T-helper 1 cell treated with Interleukin-12 subunit alpha and Interleukin-12 subunit beta and Interleukin-4 antibody, amounts not matched to agents 30 μg/mL and 1 μg/mL, for 36 hours (primary cell): ENCODE measurements around the gene SIN3A.
A peak's percentile ranks its signal among the peaks of the same experiment; 100 is the strongest.

Experiments used
- H3K27ac Mint-ChIP-seq: one replicate; pipeline ENCODE4 v1.8.0; 2021; ENCODE audit warnings: mild to moderate bottlenecking, mixed read lengths
- H3K27me3 Mint-ChIP-seq: one replicate; pipeline ENCODE4 v1.8.0; 2021; ENCODE audit warnings: low read depth, mixed read lengths
- H3K36me3 Mint-ChIP-seq: one replicate; pipeline ENCODE4 v1.8.0; 2021; ENCODE audit warnings: low read depth, mixed read lengths
- H3K4me1 Mint-ChIP-seq: one replicate; pipeline ENCODE4 v1.8.0; 2021; ENCODE audit warnings: low read depth, mixed read lengths
- H3K4me3 Mint-ChIP-seq: one replicate; pipeline ENCODE4 v1.8.0; 2021; ENCODE audit warnings: mild to moderate bottlenecking, moderate library complexity, mixed read lengths
- H3K9me3 Mint-ChIP-seq: one replicate; pipeline ENCODE4 v1.8.0; 2021; ENCODE audit warnings: mixed read lengths

Gene SIN3A

GRCh38 chr15:75371901-75372688, 79.4 kb downstream of the SIN3A start:
- H3K27me3 Mint-ChIP-seq, result no peaks in the 10 kb centered on the region
- peaks cover 22% of the 10 kb centered on the region for H3K4me1 Mint-ChIP-seq
- H3K4me3 Mint-ChIP-seq, result no peak overlapping the region
- no peaks in the 10 kb centered on the region for H3K9me3 Mint-ChIP-seq
- H3K27ac Mint-ChIP-seq, result no peak overlapping the region
- H3K36me3 Mint-ChIP-seq, result peaks cover 40% of the 10 kb centered on the region

GRCh38 chr15:75371486-75371885, 80.0 kb downstream of the SIN3A start:
- Mint-ChIP-seq H3K36me3 (peaks cover 38% of the 10 kb centered on the region), H3K27ac (no peak overlapping the region), H3K9me3 (no peaks in the 10 kb centered on the region), H3K4me1 (peaks cover 25% of the 10 kb centered on the region), H3K4me3 (no peak overlapping the region), H3K27me3 (no peaks in the 10 kb centered on the region)

- H3K36me3 Mint-ChIP-seq, result peaks cover 32% of the 10 kb centered on the region
- H3K9me3 Mint-ChIP-seq, result no peaks in the 10 kb centered on the region
- H3K4me3 Mint-ChIP-seq, result peak overlapping the region; percentile 93
- peaks cover 24% of the 10 kb centered on the region for H3K4me1 Mint-ChIP-seq
- no peak overlapping the region for H3K27ac Mint-ChIP-seq
- no peaks in the 10 kb centered on the region for H3K27me3 Mint-ChIP-seq
These were observed 81.5 kb downstream of the SIN3A start for GRCh38 chr15:75369897-75370581.

DNA sequence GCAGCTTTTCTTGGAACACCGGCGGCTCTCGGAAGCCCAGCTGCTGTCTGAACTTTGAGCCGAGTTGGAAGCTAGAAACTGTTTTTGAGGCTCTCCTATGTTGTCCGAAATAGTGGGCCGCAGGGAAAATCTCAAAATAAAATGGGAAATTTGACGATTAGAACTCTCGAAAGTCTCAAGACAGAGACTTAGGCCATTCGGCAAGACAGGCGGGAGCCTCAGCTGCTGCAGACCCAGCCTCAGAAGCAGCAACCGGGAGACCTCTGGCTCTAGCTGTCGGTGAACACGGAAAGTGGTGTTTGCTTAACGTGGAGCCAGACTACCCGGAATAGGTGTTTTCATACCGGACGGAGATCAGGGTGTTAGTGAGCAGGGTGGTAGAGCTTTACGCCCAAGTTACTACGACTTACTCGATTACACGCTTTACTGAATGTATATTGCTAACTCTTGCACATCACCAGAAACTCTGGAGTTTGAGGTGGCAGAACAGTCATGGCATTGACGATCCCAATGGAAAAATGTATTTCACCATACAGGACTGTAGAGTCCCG, 82.7 kb downstream of the SIN3A start:
- Mint-ChIP-seq H3K36me3 (peaks cover 30% of the 10 kb centered on the region), H3K4me1 (peaks cover 24% of the 10 kb centered on the region), H3K9me3 (no peaks in the 10 kb centered on the region), H3K4me3 (peak overlapping the region; percentile 93), H3K27me3 (no peaks in the 10 kb centered on the region), H3K27ac (peak overlapping the region; percentile 91)

DNA sequence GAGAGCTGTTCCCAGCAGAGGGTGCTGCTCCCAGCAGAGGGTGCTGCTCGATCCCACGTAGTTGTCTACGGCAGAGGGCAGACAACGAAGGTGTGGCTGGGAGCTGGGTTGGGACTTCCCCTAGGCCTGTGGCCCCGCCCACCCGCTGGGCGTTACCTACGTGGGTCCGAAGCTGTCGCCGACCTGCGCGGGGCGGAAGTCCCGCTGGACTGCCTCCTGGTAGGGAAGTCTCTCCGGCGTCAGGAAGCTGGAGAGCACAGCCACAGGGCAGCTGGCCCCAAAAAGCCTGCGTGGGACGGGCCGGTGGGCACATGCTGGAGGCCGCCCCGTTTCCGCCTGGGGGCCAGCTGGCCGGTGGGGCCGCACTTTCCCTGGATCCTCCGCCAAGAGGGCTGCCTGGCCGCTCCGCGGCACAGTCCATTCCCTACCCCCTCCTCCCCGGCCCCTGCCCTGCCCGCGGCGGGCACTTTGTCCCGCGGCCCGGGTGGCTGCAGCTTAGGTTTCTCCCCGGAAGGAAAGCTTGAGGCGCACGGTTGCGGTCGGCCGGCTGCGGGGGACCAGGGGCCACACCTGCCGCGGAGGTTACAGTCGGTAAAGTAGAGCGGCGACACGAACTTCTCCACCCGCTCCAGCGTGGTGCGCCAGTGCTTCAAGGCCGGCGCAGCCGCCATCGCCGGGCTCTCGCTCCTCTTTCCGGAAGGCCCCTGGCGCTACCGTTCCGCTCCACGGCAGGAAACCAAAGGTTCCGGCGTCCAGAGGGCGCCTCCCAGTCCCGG, 83.4 kb downstream of the SIN3A start, which contains the start of gene MAN2C1:
Gene MAN2C1 (minus strand): TSS at position 695 of the 776 bp plus-strand sequence. CDS start 24 bp downstream, at position 671.
- Mint-ChIP-seq H3K27ac (peak within 1 kb of the TSS; percentile 91), H3K9me3 (no peaks in the 10 kb centered on the region), H3K4me3 (peak within 1 kb of the TSS; percentile 93), H3K4me1 (peaks cover 24% of the 10 kb centered on the region), H3K36me3 (peaks cover 30% of the 10 kb centered on the region), H3K27me3 (no peaks in the 10 kb centered on the region)

GRCh38 chr15:75367406-75367912, 84.0 kb downstream of the SIN3A start:
- no peaks in the 10 kb centered on the region for H3K9me3 Mint-ChIP-seq

DNA sequence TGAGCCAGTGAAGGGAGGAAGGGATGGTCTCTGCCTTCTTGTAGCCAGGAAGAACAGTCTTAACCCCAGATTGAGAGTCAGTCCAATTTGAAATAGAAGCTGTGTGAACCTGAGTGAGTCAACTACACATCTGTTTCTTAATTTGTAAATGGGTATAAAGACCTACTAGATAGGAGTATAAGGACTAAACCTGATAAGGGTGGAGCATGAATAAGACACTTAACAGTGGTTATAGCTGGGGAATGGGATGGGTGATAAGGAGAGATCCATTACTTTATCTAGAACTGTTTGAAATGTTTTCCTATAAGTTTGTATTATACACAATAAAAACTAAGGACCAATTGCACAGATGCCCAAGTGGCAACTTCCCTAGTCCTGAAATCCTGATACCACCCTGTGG, 84.5 kb downstream of the SIN3A start:
- H3K4me1 Mint-ChIP-seq, result peaks cover 24% of the 10 kb centered on the region
- H3K36me3 Mint-ChIP-seq, result peaks cover 23% of the 10 kb centered on the region
- H3K9me3 Mint-ChIP-seq, result no peaks in the 10 kb centered on the region
- H3K27me3 Mint-ChIP-seq, result no peaks in the 10 kb centered on the region
- peak overlapping the region; percentile 49 for H3K27ac Mint-ChIP-seq
- peak overlapping the region; percentile 5 for H3K4me3 Mint-ChIP-seq

More at GRCh38 chr15:75367406-75367912, 84.0 kb downstream of the SIN3A start:
- Mint-ChIP-seq H3K27ac (peak overlapping the region; percentile 69), H3K4me1 (peaks cover 24% of the 10 kb centered on the region), H3K36me3 (peaks cover 25% of the 10 kb centered on the region), H3K27me3 (no peaks in the 10 kb centered on the region), H3K4me3 (peak overlapping the region; percentile 65)

- Mint-ChIP-seq H3K9me3 (no peaks in the 10 kb centered on the region), H3K36me3 (peaks cover 19% of the 10 kb centered on the region), H3K4me1 (peaks cover 24% of the 10 kb centered on the region), H3K4me3 (no peak overlapping the region), H3K27me3 (no peaks in the 10 kb centered on the region), H3K27ac (no peak overlapping the region)
These were observed 85.3 kb downstream of the SIN3A start for GRCh38 chr15:75366163-75366562.

- Mint-ChIP-seq H3K4me3 (no peak overlapping the region), H3K4me1 (peaks cover 22% of the 10 kb centered on the region), H3K9me3 (no peaks in the 10 kb centered on the region), H3K27ac (no peak overlapping the region), H3K27me3 (no peaks in the 10 kb centered on the region), H3K36me3 (peaks cover 19% of the 10 kb centered on the region)
These were observed 86.6 kb downstream of the SIN3A start for GRCh38 chr15:75364881-75365280.

DNA sequence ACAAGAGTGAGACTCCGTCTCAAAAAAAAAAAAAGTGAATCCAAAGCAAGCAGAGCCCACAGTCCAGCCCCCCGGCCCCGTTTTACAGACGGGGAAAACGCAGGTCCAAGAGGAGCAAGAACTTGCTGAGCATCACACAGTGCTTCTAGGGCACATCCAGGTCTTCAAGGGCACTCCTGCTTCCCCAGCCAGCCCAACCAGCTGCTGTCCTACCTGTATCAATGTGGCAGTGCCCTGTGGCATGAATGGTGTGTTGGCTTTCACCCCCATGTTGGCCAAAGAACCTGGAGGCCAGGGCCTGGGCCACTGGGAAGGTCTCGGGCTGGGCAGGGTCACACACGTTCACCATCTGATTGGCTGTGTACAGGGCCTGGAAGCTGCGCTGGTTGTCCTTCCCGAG, 87.7 kb downstream of the SIN3A start:
- H3K4me3 Mint-ChIP-seq, result no peak overlapping the region
- peaks cover 14% of the 10 kb centered on the region for H3K36me3 Mint-ChIP-seq
- H3K27me3 Mint-ChIP-seq, result no peaks in the 10 kb centered on the region
- H3K27ac Mint-ChIP-seq, result no peak overlapping the region
- peaks cover 11% of the 10 kb centered on the region for H3K4me1 Mint-ChIP-seq
- H3K9me3 Mint-ChIP-seq, result no peaks in the 10 kb centered on the region

GRCh38 chr15:75362642-75363249, 88.7 kb downstream of the SIN3A start:
- Mint-ChIP-seq H3K4me3 (no peak overlapping the region), H3K36me3 (peaks cover 15% of the 10 kb centered on the region), H3K27me3 (no peaks in the 10 kb centered on the region), H3K4me1 (peaks cover 8% of the 10 kb centered on the region), H3K9me3 (no peaks in the 10 kb centered on the region), H3K27ac (no peak overlapping the region)

DNA sequence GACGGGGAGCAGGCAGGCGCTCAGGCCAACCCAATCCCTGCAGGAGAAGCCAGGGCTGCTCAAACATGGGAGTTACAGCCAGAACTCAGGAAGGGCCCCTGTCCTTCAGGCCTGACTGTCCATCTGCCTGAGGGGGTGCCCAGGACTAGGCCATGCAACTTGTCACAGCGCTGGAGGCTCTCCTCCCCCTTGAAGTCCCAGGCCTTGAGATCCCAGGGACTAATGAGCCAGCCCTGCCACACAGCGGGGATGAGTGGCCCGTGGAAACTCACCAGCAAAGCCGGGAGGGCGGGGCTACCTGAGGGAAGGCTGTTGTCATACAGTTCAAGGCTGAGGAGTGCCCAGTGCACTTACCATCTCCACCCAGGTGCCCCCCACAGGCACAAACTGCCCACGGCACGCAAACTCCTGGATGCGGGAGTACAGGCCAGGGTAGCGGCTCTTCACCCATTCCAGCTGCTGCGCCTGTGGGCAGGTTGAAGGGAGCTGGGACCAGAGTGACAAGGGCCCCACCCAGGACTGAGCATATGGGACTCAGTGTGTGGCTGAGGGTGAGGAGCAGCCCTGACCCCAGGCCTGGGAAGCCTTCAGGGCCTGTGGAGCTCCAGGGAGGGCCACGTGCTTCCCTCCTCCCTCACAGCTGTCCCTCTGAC, 89.4 kb downstream of the SIN3A start:
- no peaks in the 10 kb centered on the region for H3K9me3 Mint-ChIP-seq
- H3K4me1 Mint-ChIP-seq, result peaks cover 4% of the 10 kb centered on the region
- H3K27me3 Mint-ChIP-seq, result no peaks in the 10 kb centered on the region
- H3K36me3 Mint-ChIP-seq, result peaks cover 17% of the 10 kb centered on the region
- no peak overlapping the region for H3K27ac Mint-ChIP-seq
- H3K4me3 Mint-ChIP-seq, result no peak overlapping the region

DNA sequence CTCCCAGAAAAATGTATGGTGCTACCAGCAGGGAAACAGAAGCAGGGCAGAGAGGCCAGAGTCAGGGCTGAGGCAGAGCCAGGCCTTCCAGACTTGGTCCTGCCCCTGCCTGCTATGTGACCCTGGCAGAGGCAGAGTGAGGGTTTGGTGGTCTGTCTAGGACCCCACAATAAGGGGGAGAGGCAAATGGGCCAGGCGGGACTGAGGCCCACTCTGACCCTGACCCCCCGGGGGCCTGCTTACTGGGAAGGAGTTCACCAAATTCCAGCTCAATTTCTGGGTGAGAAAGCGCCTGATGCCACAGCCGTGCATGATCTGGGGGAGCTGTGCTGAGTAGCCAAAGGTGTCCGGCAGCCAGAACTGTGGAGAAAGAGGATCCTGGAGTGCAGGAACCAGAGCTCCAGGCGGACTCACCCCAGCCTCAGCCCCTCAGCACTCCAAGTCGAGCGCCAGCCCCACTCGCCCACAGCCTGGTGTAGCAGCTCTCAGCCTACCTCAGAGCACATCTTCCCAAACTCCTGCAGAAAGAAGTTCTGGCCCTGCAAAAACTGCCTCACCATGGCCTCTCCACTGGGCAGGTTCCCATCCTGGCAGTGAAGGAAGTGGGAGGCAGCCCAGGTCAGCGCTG, 90.0 kb downstream of the SIN3A start:
- H3K27ac Mint-ChIP-seq, result no peak overlapping the region

More for the DNA sequence above, 90.0 kb downstream of the SIN3A start:
- Mint-ChIP-seq H3K27me3 (no peaks in the 10 kb centered on the region), H3K4me3 (no peak overlapping the region), H3K36me3 (peaks cover 17% of the 10 kb centered on the region), H3K4me1 (no peaks in the 10 kb centered on the region), H3K9me3 (no peaks in the 10 kb centered on the region)
